Right ventricle myocardium superior (tissue), 1 donor: Measurements from ENCODE around the gene NEK2. TPM values are rescaled to one million over a fixed set of nuclear protein-coding genes. Genes with fewer than 3 reads are reported as not detected.
A peak's percentile ranks its signal among the peaks of the same experiment; 100 is the strongest.
"Not testable (repeated sequence)": the region's sequence is repeated elsewhere in the genome, so short reads cannot be mapped to it uniquely, and the experiment has no call there.

ENCODE experiments used
- ATAC-seq: fragments of 200-7000 bp; cut with Tn5 transposase; one replicate; pipeline ENCODE4 v1.9.1; 2020; ENCODE audit warnings: mild to moderate bottlenecking; ENCODE audit not compliant: poor library complexity
- DNase-seq: peaks from one replicate; pipeline ENCODE4 v3.0.0-alpha.2; 2020
- intact Hi-C: fragments of 100-400 bp; cut with DNase I; formaldehyde crosslinking; loops from one replicate; pipeline ENCODE4 v1.11.2; 2022
- total RNA-seq: library from RNA; stranded (reverse); fragmentation: NEBNext Ultra II Directional; extraction: Animal tissue kit (Norgen Biotek cat#: 25700); gene quantifications from one replicate; pipeline ENCODE4 v1.2.1, GENCODE V29; 2021
- donor health status: DM: no; HTN: yes; CAD: no; lungs with severe emphysema.

Gene NEK2
- total RNA-seq, 1 donor from 2014 or later = not detected

DNA sequence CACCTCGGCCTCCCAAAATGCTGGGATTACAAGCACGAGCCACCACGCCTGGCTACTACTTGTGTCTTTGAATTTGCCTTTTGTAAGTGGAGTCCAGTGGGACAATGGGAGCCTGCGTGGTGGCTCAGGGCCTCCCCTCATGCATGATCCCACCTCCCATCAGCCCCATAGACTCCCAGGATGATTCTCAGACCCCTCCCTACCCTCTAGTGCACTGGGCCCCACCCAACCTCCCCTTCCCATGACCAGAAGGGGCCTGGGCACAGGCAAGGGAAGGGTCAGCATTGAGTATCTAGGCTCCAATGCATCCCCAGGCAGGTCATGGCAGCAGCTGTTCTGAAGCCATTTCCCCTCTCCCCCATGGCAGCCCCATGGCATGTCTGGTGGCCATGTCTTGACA, 18.7 kb downstream of the NEK2 start:
- ATAC-seq = no peak
- no peak for DNase-seq
- intact Hi-C loops = loop anchor here (5.0 kb wide), 1 partner anchor 139 kb away; no protein-coding TSS in a partner anchor

DNA sequence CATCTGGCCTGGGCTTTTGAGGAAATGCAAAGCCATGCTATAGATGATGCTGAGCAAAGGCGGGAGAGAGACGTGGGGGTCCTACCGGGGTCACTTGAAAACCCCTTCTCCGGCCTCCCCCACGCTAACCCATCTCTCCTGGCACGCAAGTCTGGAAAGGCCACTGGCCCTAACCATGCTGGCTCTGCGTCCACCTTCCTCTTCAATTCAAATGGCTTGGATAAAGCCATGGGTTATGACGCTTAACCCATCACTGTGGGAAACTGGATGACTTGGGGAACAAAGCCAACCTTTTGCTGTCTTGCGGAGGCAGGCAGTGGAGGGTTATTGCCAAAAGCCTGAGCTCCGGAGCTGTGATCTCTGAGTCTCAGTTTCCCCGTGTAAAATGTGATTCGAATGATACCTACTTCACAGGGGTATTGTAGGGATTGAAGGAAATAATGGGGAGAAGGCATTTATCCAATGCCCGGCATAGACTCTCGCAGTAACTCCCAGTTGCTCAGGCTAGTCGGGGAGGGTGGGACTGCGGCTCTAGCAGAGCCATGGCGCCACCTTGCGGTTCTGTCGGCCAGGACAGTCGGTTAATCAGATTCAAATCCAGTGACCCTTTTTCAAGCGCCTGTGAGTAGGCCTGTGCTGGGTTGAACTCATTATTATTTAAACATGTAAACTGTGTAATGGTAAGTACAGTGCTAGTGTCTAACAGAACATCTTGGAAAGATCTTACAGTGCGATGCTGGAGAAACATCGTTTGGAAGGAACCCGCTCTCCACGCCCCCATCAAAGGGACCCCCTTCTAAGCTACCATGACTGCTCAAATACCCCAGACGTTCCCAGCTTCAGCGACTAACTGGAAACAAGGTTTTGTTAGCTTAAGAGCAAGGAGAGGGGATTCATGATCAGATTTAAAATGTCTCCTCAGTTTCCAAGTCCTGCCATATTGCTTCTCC, 20.3 kb downstream of the NEK2 start:
- DNase-seq (peak; percentile 94), ATAC-seq (peak; percentile 98)
- intact Hi-C loops = loop anchor here (5.0 kb wide), 2 partner anchors 138 to 183 kb away; no protein-coding TSS in a partner anchor

DNA sequence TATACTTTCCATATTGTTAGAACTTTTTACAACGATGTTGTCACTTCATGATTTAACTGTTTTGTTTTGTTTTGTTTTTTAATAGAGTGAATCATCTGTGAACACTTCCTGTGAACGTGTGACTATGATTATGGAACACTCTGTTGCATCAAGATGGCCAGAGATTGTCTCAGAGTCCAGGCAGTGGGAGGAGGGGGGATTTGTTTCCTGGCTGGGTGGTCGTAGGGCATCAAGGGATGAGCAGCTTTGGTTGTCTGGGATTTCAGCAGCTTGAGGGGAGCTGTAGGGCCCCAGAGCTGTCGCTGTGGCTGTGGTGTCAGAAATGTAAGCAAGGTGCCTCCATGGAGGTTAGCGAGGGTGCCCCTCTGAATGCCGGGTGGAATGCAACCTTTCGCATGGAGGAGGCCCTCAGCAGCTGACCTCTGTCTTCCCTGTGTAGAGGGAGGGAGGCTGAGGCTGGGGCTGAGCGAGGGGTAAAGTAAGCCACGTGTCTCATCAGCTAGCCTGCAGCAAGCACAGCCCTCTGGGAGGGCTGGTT, 21.4 kb downstream of the NEK2 start:
- DNase-seq (no peak), ATAC-seq (no peak)
- intact Hi-C loops = loop anchor here (5.0 kb wide), 1 partner anchor 182 kb away; no protein-coding TSS in a partner anchor

DNA sequence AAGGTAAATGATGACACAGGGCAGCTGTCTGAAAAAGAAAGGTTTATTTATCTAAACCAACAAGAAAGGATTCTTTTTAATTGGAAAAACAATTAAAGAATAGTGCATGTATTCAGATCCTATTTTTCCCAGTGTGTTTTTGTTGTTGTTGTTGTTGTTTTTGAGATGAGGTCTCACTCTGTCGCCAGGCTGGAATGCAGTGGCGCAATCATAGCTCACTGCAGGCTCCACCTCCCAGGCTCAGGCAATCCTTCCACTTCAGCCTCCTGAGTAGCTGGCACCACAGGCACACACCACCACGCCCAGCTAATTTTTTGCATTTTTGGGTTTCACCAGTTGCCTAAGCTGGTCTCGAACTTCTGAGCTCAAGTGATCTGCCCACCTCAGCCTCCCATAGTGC, 22.1 kb downstream of the NEK2 start:
- intact Hi-C loops = loop anchor here (5.0 kb wide), 1 partner anchor 181 kb away; no protein-coding TSS in a partner anchor

DNA sequence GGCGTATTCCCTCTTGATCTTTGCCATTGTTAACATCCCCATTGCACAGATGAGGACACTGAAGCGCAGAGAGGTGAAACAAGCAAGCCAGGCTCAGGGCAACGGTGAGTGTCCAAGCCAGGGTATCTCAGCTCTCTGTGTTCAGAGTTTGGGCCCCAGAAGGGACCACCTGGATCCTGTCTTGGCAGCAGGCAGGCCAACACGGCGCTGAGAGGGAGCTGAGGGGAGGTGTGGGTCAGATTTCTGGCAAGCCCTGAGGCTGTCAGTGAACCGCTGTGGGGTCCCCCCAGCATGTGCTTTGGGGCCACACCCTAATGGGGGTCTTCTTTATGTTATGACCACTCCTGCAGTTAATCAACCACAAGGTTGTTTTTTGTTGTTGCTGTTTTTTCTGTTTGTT, 23.1 kb downstream of the NEK2 start:
- DNase-seq (no peak), ATAC-seq (no peak)
- intact Hi-C loops = loop anchor here (5.0 kb wide), 1 partner anchor 180 kb away; no protein-coding TSS in a partner anchor

More for the DNA sequence above, 22.1 kb downstream of the NEK2 start:
- ATAC-seq = no peak
- DNase-seq = no peak

DNA sequence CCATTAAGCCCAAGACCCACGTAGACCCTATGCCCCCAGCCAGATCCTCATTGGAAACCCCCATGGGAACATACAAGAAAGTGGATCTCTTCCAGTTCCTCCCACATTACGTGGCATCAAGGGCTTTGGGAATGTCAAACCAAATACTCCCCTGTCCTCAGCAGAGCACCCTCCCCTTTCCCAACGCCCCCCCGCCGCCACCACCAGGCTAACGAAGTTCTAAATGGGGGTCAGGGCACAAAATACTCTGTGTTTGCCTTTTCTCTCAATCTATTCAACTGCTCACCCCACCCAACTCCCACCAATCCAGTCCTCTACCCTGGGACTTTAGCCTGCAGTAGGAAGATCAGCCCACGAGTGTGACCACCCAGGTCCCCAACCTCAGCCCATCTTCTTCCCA, 24.5 kb downstream of the NEK2 start:
- ATAC-seq = no peak
- DNase-seq = no peak
- intact Hi-C loops = loop anchor here (5.0 kb wide), 1 partner anchor 179 kb away; no protein-coding TSS in a partner anchor

DNA sequence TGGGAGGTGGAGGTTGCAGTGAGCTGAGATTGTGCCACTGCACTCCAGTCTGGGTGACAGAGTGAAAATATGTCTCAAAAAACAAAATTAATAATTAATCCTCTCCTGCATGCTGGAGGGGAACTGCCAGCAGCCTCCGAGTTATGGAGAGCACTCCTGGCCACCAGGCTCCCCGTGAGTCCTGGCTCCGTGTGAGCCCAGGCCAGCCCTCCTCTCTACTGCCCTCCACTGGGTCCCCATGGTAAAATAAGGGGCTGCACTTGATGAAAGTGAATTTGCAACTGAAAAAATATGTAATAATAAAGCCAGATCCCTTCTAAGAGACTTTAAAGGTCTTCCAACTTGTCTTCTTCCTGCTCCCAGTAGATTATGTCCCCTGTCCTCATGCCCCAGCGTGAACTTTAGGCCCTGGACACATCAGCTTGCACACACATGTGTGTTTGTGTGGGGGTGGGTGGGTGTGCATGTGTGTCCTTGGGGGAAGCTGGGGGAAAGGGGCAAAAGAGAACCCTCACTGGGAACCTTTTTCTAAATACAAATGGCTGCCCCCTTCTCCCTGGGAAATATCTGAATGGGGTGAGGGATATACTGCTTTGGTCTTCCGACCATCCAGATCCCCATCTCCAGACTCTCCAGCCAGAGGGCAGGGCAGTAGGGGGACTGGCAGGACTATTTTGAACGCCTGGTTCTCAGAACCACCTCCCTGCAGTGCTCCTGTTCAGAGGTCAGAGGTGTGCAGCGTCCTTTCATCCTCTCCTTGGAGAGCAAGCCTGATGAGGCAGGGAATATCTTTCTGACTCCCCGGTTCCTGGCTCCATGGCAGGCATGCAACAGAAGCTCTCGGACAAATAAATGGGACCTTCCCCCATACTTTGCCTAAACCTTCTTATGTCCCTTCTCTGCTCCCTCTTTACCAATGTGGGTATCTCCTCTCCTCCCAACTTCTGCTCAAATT, 26.2 kb downstream of the NEK2 start:
- DNase-seq = peak; percentile 70
- intact Hi-C loops = loop anchor here (5.0 kb wide), 1 partner anchor 72 kb away; the partner anchor contains the start of gene SLC30A1
- ATAC-seq = peak; percentile 89

DNA sequence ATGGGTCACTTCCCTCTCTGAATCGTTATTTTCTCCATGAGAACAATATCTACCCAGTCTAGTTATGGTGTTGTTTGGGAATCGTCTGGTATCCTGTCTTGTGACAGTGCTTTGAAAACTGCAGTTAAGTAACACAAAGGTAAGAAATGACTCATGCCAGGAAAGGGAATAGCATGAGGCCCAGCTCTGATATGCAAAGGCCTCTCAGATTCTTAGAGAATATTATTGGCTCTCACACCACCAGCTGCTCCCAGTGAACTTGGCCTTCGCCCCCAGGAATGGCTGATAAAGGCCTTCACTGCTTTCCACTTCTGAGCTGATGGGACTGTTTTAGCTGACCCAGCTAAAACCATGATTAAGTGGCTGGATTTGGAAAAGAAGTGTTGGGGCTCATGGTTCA, 27.1 kb downstream of the NEK2 start:
- ATAC-seq (peak; percentile 41), DNase-seq (no peak)
- intact Hi-C loops = loop anchor here (5.0 kb wide), 1 partner anchor 71 kb away; the partner anchor contains the start of gene SLC30A1

DNA sequence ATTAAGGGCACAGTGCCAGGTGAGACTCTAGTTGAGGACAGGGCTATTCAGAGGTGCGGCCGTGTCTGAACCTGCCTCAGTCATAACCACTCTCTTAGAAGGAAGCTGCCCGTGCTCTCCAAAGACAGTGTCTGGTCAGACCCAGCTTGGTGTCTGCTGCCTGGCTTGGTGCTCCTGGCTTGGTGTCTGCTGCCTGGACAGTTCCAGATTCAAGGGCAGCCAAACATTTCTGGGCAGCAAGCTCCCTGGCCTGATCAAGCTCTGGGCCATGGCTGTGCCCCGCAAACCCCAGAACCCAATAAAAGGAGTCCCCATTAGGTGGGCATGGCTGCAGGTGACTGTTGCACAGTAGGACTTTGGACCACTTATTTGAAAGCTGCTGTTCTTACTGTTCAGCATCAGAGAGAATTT, 27.7 kb downstream of the NEK2 start:
- ATAC-seq (peak; percentile 50), DNase-seq (no peak)
- intact Hi-C loops = loop anchor here (5.0 kb wide), 1 partner anchor 70 kb away; the partner anchor contains the start of gene SLC30A1

DNA sequence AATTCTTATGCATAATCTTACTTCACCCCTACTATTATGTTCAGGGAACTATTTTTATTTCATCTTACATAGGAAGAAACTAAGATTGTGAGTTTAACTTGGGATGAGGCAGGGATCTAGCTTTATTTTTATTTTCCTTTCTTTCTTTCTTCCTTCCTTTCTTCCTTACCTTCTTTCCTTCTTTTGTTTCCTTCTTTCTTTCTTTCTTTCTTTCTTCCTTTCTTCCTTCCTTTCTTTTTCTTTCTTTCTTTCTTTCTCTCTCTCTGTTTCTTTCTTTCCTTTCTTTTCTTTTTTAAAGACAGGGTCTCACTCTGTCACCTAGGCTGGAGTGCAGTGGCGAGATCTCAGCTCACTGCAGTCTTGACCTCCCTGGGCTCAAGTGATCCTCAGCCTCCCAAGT, 28.9 kb downstream of the NEK2 start:
- DNase-seq = no peak
- intact Hi-C loops = loop anchor here (5.0 kb wide), 1 partner anchor 69 kb away; the partner anchor contains the start of gene SLC30A1
- ATAC-seq = no peak

DNA sequence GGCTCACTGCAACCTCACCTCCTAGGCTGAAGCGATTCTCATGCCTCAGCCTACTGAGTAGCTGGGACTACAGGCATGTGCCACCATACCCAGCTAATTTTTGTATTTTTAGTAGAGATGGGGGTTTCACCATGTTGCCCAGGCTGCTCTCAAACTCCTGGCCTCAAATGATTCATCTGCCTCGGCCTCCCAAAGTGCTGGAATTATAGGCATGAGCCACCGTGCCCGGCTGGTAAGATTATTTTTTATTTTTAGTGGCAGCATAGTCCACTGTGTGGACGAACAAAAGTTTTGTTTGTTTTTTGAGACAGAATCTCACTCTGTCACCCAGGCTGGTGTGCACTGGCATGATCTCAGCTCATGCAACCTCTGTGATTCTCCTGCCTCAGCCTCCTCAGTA, 29.8 kb downstream of the NEK2 start:
- not testable (repeated sequence) for ATAC-seq, DNase-seq
- intact Hi-C loops = loop anchor here (5.0 kb wide), 1 partner anchor 68 kb away; the partner anchor contains the start of gene SLC30A1

DNA sequence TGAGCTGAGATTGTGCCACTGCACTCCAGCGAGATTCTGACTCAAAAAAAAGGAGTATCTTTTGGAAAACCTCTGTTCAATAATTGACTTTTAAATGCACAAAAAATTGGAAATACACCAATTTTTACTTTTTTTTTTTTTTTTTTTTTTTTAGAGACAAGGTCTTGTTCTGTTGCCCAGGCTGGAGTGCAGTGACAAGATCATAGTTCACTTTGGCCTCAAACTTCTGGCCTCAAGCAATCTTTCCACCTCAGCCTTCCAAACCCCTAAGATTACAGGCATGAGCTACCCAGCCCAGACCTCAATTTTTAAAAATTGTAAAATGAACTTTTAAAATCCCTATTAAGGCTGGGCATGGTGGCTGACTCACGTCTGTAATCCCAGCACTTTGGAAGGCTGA, 30.8 kb downstream of the NEK2 start:
- intact Hi-C loops = loop anchor here (5.0 kb wide), 1 partner anchor 67 kb away; the partner anchor contains the start of gene SLC30A1
- no peak for ATAC-seq
- DNase-seq = no peak

DNA sequence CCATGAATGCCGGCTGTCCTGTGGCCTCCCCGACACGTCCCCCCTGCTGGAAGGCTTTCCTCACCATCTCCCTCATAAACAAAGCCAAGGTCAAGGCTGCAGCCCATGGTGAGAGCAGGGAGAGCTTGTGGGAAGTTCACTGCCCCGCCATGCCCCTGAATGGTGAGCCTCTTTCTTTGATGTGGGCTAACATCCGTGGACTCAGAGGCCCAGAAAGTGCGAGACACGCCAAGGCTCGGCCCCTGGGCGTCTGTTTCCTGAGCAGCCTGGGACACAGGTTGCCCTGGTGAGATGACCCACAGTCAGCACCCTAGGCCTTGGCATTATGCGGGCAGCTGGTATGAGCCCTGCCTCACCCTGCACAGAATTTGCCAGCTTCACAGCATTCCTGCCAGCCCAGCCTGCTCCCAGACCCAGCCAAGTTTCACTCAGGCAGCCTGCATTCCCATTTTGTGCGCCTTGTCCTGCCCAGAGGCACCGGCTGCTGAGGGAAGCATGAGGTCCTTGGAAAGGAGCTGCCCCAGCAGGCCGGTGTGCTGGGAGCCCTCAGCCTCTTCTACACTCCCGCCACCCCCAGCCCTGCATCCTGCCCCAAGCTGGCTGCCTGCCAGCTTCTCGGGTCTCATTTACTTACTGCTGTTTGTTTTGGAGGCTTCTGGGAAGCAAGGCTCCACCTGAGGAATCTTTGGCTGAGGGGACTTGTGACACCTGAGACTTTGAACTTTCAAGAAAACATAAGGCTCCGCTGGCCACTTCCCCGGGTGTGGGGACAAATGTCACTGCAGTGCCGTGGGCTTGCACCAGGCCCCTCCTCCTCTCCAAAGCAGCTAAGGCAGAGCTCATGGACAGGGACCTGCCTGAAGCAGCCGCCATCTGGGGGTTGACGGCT, 31.9 kb downstream of the NEK2 start:
- intact Hi-C loops = no loop called here
- DNase-seq (no peak), ATAC-seq (peak; percentile 58)

DNA sequence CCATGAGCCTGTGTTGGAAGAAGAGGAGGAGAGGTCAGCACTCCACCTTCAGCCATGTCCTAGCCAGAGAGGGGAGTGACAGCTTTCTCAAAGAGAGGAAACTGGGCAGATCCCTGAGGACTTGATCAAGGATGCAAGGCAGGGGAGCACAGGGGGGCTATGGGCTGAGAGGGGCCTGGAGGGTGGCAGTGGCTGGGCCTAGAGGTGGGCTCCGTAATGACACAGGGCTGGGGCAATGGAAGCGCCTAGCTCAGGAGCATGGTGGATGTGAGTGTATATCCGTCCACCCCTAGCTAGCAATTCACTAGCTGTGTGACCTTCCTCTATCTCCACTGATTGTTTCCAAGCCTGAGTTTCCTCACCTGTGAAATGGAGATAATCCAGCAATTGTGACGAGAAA, 32.6 kb downstream of the NEK2 start:
- ATAC-seq = no peak
- DNase-seq = no peak
- intact Hi-C loops = no loop called here

DNA sequence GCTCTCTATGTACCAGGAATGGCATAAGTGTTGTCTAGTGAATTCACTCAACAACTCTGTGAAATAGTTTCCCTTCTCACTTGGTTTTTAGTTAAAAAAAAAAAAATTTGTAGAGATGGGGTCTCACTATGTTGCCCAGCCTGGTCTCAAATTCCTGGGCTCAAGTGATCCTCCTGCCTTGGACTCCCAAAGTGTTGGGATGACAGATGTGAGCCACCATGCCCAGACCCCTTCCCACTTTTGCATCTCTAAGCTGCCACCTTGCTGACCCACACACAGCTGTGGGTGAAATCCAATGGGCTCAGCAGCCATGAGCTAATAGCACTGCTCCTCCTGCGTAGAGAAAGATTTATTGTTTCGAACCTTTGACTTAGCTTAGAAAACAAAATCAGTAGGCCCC, 33.5 kb downstream of the NEK2 start:
- intact Hi-C loops = no loop called here
- no peak for DNase-seq
- no peak for ATAC-seq

DNA sequence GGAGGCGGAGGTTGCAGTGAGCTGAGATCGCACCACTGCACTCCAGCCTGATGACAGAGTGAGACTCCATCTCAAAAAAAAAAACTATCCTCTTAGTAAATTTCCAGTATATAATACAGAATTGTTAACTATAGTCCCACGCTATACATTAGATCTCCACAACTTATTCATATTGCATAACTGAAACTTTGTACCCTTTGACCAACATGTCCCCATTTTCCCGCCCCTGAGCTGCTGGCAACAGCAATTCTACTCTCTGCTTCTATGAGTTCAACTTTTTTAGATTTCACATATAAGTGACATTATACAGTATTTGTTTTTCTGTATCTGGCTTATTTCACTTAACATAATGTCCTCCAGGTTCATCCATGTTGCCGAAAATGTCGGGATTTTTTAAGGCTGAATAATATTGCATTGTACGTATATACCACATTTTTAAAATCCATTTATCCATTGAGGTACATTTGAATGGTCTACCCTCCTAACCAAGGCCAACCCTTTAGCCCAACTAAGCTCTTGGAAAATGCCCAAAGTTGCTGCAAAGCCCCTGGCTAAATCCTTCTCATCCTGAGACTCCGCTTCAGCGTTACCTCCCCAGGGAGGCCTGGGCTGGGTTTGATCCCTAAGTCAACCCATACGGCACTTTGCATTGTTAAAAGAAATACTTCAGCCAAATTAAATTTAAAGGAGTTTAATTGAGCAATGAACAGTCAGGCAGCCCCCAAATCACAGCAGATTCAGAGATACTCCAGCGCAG, 34.2 kb downstream of the NEK2 start:
- DNase-seq (no peak), ATAC-seq (no peak)
- intact Hi-C loops = no loop called here

DNA sequence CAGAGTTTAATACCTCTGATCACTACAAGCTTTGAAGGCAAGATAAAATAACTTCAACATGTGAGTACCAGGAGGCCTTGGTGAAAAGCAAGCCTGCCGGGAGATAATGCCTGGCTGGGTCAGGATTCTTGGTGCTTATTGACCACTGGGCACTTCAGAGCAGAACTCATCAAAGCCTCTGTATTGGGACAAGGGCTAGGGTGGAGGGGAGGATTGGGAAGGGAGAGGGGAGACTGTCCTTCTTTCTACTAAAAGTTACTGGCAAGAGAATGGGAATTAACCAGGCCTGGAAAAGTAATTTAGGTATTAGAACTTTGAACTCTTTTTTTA, 35.2 kb downstream of the NEK2 start:
- ATAC-seq (no peak), DNase-seq (no peak)
- intact Hi-C loops = no loop called here
